Right lobe of liver (tissue), 6 donors: ENCODE data around the gene LEKR1. TPM values are rescaled to one million over a fixed set of nuclear protein-coding genes. Genes with fewer than 3 reads are reported as not detected.

ENCODE experiments used
- ATAC-seq, 4 donors: fragments of 200-7000 bp; cut with Tn5 transposase; one replicate each; pipeline ENCODE4 v1.9.1; 2020; ENCODE audit warnings: mild to moderate bottlenecking in 4 of 4, moderate library complexity in 4 of 4
- DNase-seq, 3 donors: peaks; one replicate each; pipeline ENCODE4 v3.0.0-alpha.2; 2020
- H3K27ac ChIP-seq, 3 donors: fragments of 200-600 bp; one replicate each; pipeline ENCODE4 v1.8.0; 2022
- H3K27me3 ChIP-seq, 2 donors: fragments of 200-600 bp; one replicate each; pipeline ENCODE4 v1.8.0; 2022
- H3K36me3 ChIP-seq, 4 donors: fragments of 200-600 bp; sonication (generic) in 1 of 4; one replicate each; pipeline versions ENCODE4 v1.5.1 to v1.8.0; 2017 to 2022; ENCODE audit warnings: control low read depth in 1 of 4
- H3K4me1 ChIP-seq, 4 donors: fragments of 200-600 bp; sonication (generic) in 1 of 4; one replicate each; pipeline versions ENCODE4 v1.5.1 to v1.8.0; 2017 to 2022; ENCODE audit warnings: control low read depth in 1 of 4
- H3K4me3 ChIP-seq, 3 donors: fragments of 200-600 bp; one replicate each; pipeline ENCODE4 v1.8.0; 2022
- H3K9me3 ChIP-seq, 4 donors: fragments of 200-600 bp; sonication (generic) in 1 of 4; one replicate each; pipeline versions ENCODE4 v1.5.1 to v1.8.0; 2017 to 2022; ENCODE audit warnings: control low read depth in 1 of 4
- POLR2A ChIP-seq: fragments of 450-650 bp; IDR thresholded peaks from one replicate; pipeline ENCODE4 v1.6.1; 2017; ENCODE audit warnings: antibody characterized with exemption, mild to moderate bottlenecking
- WGBS: methylation state at CpG from one replicate; pipeline ENCODE4 v1.1.6; 2018; ENCODE audit warnings: low coverage, low lambda C conversion rate; ENCODE audit not compliant: insufficient coverage; ENCODE audit errors: missing lambda C conversion rate; 5-methylcytosine and 5-hydroxymethylcytosine counted together
- intact Hi-C, 2 donors: fragments of 100-400 bp; cut with DNase I; formaldehyde crosslinking; loops; one replicate each; pipeline versions ENCODE4 v1.11.2 to v1.14.1; 2022
- total RNA-seq, 6 experiments: library from RNA; depleted of rRNA in 2 of 6; stranded (reverse); fragments of >200 nt in 2 of 6; fragmentation: NEBNext Ultra II Directional in 3 of 6; extraction: Animal tissue kit (Norgen Biotek cat#: 25700) in 3 of 6; gene quantifications; one replicate each; pipeline versions ENCODE4 v1.1.0 to v1.2.4, GENCODE V29; 2016 to 2023
- TF ChIP-seq, protein P1 (sequence below), 4 donors: fragments of 200-600 bp in 3 of 4; fragments of 450-650 bp in 1 of 4; IDR thresholded peaks; one replicate each; pipeline versions ENCODE4 v1.5.1 to v1.8.0; 2016 to 2022; ENCODE audit warnings: antibody characterized with exemption in 4 of 4, mild to moderate bottlenecking in 2 of 4
- donor health status: DM: no; HTN: yes; CAD: no.
- donor health status: DM: no; HTN: no; CAD: no.
- donor health status: DM: no; HTN: no; CAD: no.
- donor health status: DM: no; HTN: yes; CAD: no.
- donor health status: DM: no; HTN: yes; CAD: no.

LEKR1 gene
- total RNA-seq, 6 experiments from 2014 or later, result 0.49 to 1.4 (median 0.74) TPM; not detected in 2

- DNase-seq (no peak), ATAC-seq (no peak)
- Histone ChIP-seq H3K27ac (no peak overlapping the region), H3K36me3 (no peaks in the 10 kb centered on the region), H3K4me3 (no peak overlapping the region), H3K9me3 (no peaks in the 10 kb centered on the region), H3K27me3 (no peaks in the 10 kb centered on the region), H3K4me1 (no peaks in the 10 kb centered on the region)
- no peak for TF ChIP-seq POLR2A
- TF ChIP-seq, protein P1, sequence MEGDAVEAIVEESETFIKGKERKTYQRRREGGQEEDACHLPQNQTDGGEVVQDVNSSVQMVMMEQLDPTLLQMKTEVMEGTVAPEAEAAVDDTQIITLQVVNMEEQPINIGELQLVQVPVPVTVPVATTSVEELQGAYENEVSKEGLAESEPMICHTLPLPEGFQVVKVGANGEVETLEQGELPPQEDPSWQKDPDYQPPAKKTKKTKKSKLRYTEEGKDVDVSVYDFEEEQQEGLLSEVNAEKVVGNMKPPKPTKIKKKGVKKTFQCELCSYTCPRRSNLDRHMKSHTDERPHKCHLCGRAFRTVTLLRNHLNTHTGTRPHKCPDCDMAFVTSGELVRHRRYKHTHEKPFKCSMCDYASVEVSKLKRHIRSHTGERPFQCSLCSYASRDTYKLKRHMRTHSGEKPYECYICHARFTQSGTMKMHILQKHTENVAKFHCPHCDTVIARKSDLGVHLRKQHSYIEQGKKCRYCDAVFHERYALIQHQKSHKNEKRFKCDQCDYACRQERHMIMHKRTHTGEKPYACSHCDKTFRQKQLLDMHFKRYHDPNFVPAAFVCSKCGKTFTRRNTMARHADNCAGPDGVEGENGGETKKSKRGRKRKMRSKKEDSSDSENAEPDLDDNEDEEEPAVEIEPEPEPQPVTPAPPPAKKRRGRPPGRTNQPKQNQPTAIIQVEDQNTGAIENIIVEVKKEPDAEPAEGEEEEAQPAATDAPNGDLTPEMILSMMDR (IDR thresholded peaks at IDR 0.05), result no peak
- intact Hi-C loops, result no loop called here
Observed at GRCh38 chr3:156836701-156837100, 10.5 kb downstream of the LEKR1 start.

DNA sequence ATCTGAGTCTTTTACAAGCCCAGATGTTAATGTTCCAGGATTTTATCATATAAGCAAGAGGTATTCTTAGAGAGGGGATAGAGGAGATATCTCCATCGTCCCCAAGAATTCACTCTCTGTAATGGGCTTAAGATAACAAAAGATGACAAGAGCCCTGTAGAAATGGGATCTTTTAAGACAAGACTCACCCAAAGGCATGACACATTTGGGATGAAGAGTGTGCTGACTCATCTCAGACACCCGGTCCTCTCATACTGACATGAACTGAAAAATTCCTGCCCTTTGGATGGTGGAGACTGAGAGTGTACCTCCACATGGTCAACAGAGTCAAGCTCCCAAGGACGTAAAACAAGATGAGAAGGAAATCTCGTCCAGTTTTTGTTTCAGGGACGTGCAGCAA is 11.0 kb downstream of the LEKR1 start:
- no peaks in the 10 kb centered on the region for H3K27me3 ChIP-seq
- no peaks in the 10 kb centered on the region for H3K36me3 ChIP-seq
- DNase-seq (no peak), ATAC-seq (no peak)
- 67% methylated on average over 3 of the region's 5 CpGs for WGBS
- H3K4me1 ChIP-seq, result no peaks in the 10 kb centered on the region
- H3K27ac ChIP-seq, result no peak overlapping the region
- no peak for TF ChIP-seq POLR2A
- TF ChIP-seq, protein P1 (IDR thresholded peaks at IDR 0.05), result no peak
- H3K9me3 ChIP-seq, result no peaks in the 10 kb centered on the region
- intact Hi-C loops, result no loop called here
- no peak overlapping the region for H3K4me3 ChIP-seq

GRCh38 chr3:156838035-156838434 is 11.9 kb downstream of the LEKR1 start:
- DNase-seq (no peak), ATAC-seq (no peak)
- Histone ChIP-seq H3K4me3 (no peak overlapping the region), H3K36me3 (no peaks in the 10 kb centered on the region), H3K27ac (no peak overlapping the region), H3K4me1 (no peaks in the 10 kb centered on the region), H3K27me3 (no peaks in the 10 kb centered on the region), H3K9me3 (no peaks in the 10 kb centered on the region)
- intact Hi-C loops, result no loop called here
- 53% methylated on average over 3 of the region's 3 CpGs for WGBS
- TF ChIP-seq, protein P1 (IDR thresholded peaks at IDR 0.05), result no peak
- TF ChIP-seq POLR2A, result no peak

- no peaks in the 10 kb centered on the region for H3K27me3 ChIP-seq
- 63% methylated on average over 3 of the region's 3 CpGs for WGBS
- H3K36me3 ChIP-seq, result no peaks in the 10 kb centered on the region
- no peaks in the 10 kb centered on the region for H3K4me1 ChIP-seq
- ATAC-seq (no peak), DNase-seq (no peak)
- no peak overlapping the region for H3K4me3 ChIP-seq
- intact Hi-C loops, result no loop called here
- H3K9me3 ChIP-seq, result no peaks in the 10 kb centered on the region
- no peak overlapping the region for H3K27ac ChIP-seq
- TF ChIP-seq, protein P1 (IDR thresholded peaks at IDR 0.05), result no peak
- no peak for TF ChIP-seq POLR2A
Observed at GRCh38 chr3:156840826-156841689, 14.9 kb downstream of the LEKR1 start.
